NCI-H2029 treated with DMSO at 0.1 percent for 48 hours (cell line): ENCODE measurements around the gene ETAA1.
A peak's percentile ranks its signal among the peaks of the same experiment; 100 is the strongest.

Source experiments
- DNase-seq: peaks from one replicate; lab custom pipeline; 2025; lab: John Stamatoyannopoulos, UW

The ETAA1 gene

DNA sequence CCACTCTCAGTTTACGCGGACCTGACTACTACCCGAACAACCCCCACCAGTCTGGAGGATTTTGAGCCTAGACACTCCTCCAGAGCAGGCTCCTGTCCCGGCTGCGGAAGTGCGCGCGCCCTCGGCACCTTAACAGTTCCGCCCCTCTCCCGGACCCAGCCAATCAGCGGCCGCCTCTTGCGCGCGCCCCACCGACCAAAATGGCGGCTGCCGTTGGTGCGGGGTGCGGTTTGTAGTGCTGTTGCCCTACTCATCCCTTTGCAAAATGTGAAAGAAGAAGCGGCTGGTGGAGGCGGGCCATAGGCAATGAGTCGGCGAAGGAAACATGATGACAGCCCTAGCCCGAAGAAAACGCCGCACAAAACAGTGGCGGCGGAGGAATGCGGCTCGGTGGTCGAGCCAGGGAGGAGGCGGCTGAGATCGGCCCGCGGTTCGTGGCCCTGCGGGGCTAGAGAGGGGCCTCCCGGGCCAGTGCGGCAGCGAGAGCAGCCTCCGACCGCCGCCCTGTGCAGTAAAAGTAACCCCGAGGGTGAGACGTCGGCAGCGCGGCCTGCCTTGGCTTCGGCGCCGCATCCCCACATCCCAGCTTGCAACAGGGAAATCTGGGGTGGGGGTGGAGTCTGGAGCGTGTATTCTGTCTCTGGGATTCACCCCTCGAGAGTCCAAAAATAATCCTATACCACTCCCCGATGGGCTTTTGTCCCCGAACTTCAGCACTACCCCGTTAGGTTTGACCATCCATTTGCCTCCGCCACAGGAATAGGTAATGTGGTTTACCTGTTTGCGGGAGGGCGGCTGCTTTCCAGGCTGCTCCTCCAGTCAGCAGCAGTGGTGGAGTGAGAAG, at the start of gene ETAA1:
Gene ETAA1, plus strand, starts transcription at position 191 of the 844 bp plus-strand sequence. Its CDS starts 116 bp downstream, at position 307.
- peak; percentile 70 for DNase-seq

GRCh38 chr2:67366832-67367412, 30.2 kb upstream of the ETAA1 start:
- no peak for DNase-seq

GRCh38 chr2:67374481-67374880, 22.7 kb upstream of the ETAA1 start:
- no peak for DNase-seq

DNA sequence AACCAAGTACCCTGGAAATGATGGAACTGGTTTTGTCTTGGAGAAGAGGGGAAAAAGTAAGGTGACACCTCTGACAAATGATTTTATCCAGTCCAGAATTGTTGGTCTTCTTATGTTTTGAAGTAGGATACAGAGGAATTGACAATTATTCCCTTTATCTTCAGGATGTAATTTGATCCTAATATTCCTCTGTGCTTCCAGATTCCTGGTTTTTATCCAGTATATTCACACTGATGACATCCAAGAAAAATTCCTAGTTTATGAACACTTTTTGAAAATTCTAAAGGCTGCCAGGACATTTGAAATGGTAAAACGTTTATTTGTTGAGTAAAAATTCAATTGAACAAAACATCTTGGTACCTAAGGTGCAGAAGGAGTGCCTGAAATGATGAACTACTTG, 22.2 kb upstream of the ETAA1 start:
- DNase-seq: no peak

- DNase-seq: no peak
These were observed 18.6 kb upstream of the ETAA1 start for GRCh38 chr2:67378555-67378954.

- DNase-seq: no peak
These were observed 18.1 kb upstream of the ETAA1 start for GRCh38 chr2:67379048-67379447.

DNA sequence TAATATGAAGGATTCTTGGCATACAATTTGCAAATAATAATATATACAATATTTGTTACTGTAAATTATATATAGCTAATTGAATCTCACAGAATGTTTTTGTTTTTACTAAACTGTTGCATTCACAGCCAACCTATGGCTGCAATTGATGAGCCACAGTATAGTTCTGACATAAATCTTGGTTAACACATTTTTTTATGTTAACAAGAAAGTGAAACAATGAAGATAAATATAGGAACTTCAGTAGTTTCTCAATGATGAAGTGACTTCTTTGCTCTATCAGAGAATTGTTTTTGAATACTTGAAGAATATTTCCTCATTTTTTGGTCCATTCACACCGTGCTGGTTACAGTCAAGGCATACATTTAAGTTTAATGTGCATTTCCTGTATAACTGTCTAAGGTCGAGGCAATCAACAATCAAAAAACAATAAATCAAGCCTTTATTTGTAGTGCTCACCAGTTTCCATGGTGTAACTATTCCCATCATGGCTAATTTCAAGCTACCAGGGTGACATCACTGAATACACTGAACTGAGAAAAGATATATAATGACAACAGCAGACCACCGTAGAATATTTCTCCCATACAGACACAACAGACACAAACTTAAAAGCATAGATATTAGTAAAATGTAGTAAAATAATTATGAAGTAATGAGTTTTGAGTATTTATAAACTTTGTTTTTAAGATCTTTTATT, 12.9 kb upstream of the ETAA1 start:
- no peak for DNase-seq

GRCh38 chr2:67388680-67389079, 8.5 kb upstream of the ETAA1 start:
- DNase-seq: no peak

- no peak for DNase-seq
These were observed 7.8 kb upstream of the ETAA1 start for GRCh38 chr2:67389286-67389685.

DNA sequence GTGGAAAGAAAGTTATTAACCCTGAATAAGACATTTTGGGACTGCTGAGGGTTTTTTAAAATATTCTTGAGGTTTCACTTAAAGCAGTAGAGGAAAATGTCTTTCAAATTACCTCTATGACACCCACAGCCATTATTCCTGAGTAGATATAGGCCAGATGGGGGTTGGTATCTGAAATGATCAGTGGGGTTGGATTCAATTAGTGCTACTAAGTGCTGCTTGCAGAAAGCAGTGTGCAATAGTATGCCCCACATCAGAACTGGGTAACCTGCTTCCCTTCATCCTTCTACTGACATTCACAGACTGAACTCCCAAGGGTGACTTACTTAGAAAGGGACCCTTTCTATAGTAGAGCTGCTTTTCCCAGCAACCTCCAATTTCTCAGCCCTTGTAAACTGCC, 7.3 kb upstream of the ETAA1 start:
- no peak for DNase-seq

GRCh38 chr2:67393237-67393636, 3.9 kb upstream of the ETAA1 start:
- DNase-seq: no peak

GRCh38 chr2:67394734-67395133, 2.4 kb upstream of the ETAA1 start:
- DNase-seq: no peak

- DNase-seq: no peak
These were observed 2.0 kb downstream of the ETAA1 start for GRCh38 chr2:67399144-67399543.

- no peak for DNase-seq
These were observed 2.8 kb downstream of the ETAA1 start for GRCh38 chr2:67399831-67400489.

DNA sequence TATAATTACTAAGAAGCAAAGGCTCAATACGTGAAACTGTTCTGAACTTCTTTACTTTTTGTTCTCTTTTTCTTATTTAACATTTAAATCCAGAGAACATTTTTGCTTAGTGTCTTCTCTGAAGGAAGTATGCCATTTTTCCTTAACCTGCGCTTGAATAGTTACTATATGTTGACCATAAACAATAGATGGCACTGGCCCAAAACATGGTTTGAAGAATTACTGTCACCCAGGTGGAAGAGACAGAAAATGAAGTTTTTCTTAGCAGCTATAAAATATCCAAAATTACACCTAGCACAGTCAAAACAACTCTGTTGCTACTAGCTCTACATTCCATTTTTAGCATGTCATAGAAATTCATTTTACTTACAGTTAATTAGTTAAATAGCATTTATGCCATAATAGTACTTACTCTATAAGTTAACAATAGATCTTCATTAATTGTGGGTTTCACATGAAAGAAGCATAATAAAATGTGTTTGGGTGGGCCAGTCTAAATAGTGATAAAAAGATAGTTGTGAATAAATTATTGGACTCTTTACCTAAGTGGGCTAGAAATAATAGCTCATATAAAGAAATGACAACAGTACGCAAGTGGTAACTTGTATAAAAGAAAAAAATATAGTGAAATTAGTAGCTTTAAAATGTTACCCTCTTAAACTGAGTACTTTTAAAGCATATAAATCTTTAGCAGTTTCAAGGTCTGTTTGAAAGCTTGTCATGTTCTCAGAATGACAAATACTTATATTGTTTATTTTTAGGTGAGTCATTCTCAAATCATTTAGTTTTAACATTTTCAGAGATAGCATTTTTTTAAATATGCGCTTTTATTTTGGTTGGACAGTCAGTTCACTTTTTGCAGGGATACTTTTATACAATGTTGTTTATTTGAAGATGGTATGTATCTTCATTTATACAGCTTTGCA, 3.7 kb downstream of the ETAA1 start:
- no peak for DNase-seq

DNA sequence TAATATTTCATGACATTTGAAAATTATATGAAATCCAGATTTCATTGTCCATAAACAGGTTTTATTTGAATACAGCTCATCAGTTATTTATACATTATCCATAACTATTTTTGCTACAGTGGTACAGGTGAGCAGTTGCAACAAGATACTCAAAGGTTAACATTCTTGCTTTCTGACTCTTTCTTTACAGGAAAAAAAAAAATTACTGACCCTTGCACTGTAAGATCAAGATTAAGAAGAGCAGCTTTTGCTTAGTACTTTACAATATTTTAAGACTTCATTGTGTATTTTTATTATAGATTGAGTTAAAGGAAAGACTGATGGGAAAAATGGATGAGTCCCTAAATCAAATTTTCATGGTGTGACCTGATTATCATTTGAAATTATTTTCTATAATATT, 11.2 kb downstream of the ETAA1 start:
- DNase-seq: no peak

DNA sequence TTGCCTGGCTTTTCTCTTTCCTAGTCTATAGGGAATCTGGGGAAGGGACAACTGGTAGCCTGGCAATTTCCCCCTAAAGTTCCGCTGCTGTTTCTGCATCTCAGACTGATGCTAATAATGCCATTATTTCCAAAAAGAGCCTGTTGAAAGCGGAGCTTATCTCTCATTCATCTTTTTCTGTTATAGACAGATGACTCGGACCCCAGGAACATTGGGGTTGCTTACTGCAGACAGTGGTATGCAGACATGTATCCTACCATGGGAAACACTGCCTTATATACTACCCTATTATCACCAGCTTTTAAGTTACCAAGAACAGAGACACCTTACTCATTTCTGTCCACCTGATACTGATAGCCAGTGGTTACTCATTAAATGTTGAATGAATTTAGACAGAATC, 15.3 kb downstream of the ETAA1 start:
- no peak for DNase-seq

- no peak for DNase-seq
These were observed 17.7 kb downstream of the ETAA1 start for GRCh38 chr2:67414867-67415266.

DNA sequence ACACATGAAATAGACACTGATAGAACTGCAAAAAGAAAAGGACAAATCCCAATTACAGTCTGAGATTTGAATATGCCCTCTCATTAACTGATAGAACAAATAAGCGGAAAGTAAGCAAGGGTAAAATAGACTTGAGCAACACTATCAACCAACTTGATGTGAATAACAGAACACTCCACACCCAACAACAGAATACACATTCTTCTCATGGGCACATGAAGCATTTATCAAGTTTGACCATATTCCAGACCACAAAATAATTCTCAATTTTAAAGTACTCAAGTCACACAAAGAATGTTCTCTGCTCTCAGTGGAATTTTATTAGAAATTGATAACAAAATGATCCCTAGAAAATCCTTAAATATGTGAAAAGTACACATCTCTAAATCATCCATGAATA, 19.0 kb downstream of the ETAA1 start:
- no peak for DNase-seq

- no peak for DNase-seq
These were observed 26.4 kb downstream of the ETAA1 start for GRCh38 chr2:67423489-67423888.

DNA sequence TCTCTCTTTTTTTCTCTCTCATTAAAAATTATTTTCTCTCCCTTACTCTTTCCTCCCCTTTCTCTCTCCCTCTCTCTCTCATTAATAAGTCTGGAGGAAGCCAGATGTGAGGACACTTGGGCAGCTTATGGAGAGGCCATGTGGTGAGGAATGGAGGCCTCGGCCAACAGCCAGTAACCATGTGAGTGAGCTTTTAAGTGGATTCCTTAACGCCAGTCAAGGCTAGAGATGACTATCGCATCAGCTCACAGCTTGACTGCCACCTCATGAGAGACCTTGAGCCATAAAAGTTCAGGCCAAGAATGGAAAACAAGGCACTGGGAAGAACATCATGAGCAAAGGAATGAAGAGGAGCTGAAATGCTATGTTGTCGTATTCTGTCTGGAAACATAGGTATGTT, 39.1 kb downstream of the ETAA1 start:
- DNase-seq: no peak
